HEK293T (cell line): ENCODE measurements around the gene RNF148.

Experiments used
- ARNT ChIP-seq: fragments of 450-650 bp; IDR thresholded peaks from 2 replicates; pipeline ENCODE4 v1.6.1; 2017; ENCODE audit warnings: mild to moderate bottlenecking
- BHLHE40 ChIP-seq: fragments of 450-650 bp; IDR thresholded peaks from 2 replicates; pipeline ENCODE4 v1.6.1; 2016; ENCODE audit warnings: mild to moderate bottlenecking, moderate library complexity, borderline replicate concordance
- LEF1 ChIP-seq: fragments of 450-650 bp; IDR thresholded peaks from 2 replicates; pipeline ENCODE4 v1.6.1; 2017; ENCODE audit warnings: mild to moderate bottlenecking, borderline replicate concordance
- SP1 ChIP-seq: fragments of 450-650 bp; IDR thresholded peaks from 2 replicates; pipeline ENCODE4 v1.6.1; 2017

DNA sequence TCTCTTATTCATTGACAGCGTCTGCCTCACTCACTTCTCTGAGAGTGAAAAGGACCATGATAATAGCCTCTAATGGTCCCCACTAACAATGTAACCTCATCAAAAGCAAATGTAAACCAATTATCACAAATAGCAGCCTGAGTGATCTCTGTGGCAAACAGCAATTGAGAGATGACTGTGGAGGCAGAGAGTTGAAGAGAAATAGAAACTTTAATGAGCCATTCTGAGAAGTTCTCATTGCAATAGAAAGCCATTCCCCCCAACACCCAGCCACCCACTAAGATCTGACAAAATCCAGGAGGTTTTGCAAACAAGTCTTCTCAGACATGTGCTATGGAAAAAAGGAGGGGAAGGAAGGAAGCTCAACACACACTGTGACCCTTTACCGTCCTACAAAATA, 44.2 kb upstream of the RNF148 start:
- TF ChIP-seq BHLHE40 (no peak), LEF1 (no peak), ARNT (no peak), SP1 (no peak)
